Measurements from ENCODE around the gene RFPL3. TPM values are rescaled to one million over a fixed set of nuclear protein-coding genes. Genes with fewer than 3 reads are reported as not detected.
A peak's percentile ranks its signal among the peaks of the same experiment; 100 is the strongest.
"Not testable (repeated sequence)": the region's sequence is repeated elsewhere in the genome, so short reads cannot be mapped to it uniquely, and the experiment has no call there.

RFPL3 gene
- total RNA-seq, 6 experiments from 2014 or later = not detected

- Histone ChIP-seq H3K27ac (no peak overlapping the region), H3K9me3 (no peaks in the 10 kb centered on the region), H3K4me1 (no peaks in the 10 kb centered on the region), H3K27me3 (peaks cover 0 to 5% of the 10 kb centered on the region in 2 donors), H3K36me3 (no peaks in the 10 kb centered on the region), H3K4me3 (no peak overlapping the region)
- DNase-seq (no peak), ATAC-seq (no peak)
- WGBS (ENCODE audit: insufficient coverage, low coverage, low lambda C conversion rate, missing lambda C conversion rate) = 46% methylated on average over 5 of the region's 5 CpGs
- intact Hi-C loops (cut with DNase I) = no loop called here
- no peak for TF ChIP-seq POLR2A (IDR thresholded peaks at IDR 0.05)
- no peak for TF ChIP-seq CTCF (IDR thresholded peaks at IDR 0.05)
Observed at GRCh38 chr22:32343941-32344340, 13.7 kb upstream of the RFPL3 start.

- Histone ChIP-seq H3K27ac (no peak overlapping the region), H3K9me3 (no peaks in the 10 kb centered on the region), H3K4me1 (no peaks in the 10 kb centered on the region), H3K4me3 (no peak overlapping the region), H3K36me3 (no peaks in the 10 kb centered on the region), H3K27me3 (peaks cover 0 to 5% of the 10 kb centered on the region in 2 donors)
- intact Hi-C loops (cut with DNase I) = no loop called here
- ATAC-seq (no peak), DNase-seq (no peak)
- TF ChIP-seq CTCF (IDR thresholded peaks at IDR 0.05) (no peak), POLR2A (IDR thresholded peaks at IDR 0.05) (no peak)
- WGBS (ENCODE audit: insufficient coverage, low coverage, low lambda C conversion rate, missing lambda C conversion rate) = 71% methylated on average over 4 of the region's 6 CpGs
Observed at GRCh38 chr22:32348031-32348611, 9.5 kb upstream of the RFPL3 start.

GRCh38 chr22:32351875-32352274, 5.8 kb upstream of the RFPL3 start:
- intact Hi-C loops (cut with DNase I); H3K36me3 ChIP-seq; H3K4me1 ChIP-seq; H3K27me3 ChIP-seq; H3K9me3 ChIP-seq; H3K27ac ChIP-seq; DNase-seq; ATAC-seq; H3K4me3 ChIP-seq: not testable (repeated sequence)
- no CpG with 5 or more reads among the region's 1 CpG for WGBS (ENCODE audit: insufficient coverage, low coverage, low lambda C conversion rate, missing lambda C conversion rate)

GRCh38 chr22:32352681-32353080, 5.0 kb upstream of the RFPL3 start:
- H3K36me3 ChIP-seq = no peaks in the 10 kb centered on the region
- H3K4me1 ChIP-seq = no peaks in the 10 kb centered on the region
- TF ChIP-seq POLR2A (IDR thresholded peaks at IDR 0.05) = no peak
- no peaks in the 10 kb centered on the region for H3K9me3 ChIP-seq
- no peak overlapping the region for H3K27ac ChIP-seq
- WGBS (ENCODE audit: insufficient coverage, low coverage, low lambda C conversion rate, missing lambda C conversion rate) = 83% methylated on average over 4 of the region's 14 CpGs
- H3K4me3 ChIP-seq = no peak overlapping the region
- DNase-seq = no peak
- intact Hi-C loops (cut with DNase I) = no loop called here
- no peaks in the 10 kb centered on the region for H3K27me3 ChIP-seq
- ATAC-seq = no peak

- WGBS (ENCODE audit: insufficient coverage, low coverage, low lambda C conversion rate, missing lambda C conversion rate) = 88% methylated on average over 4 of the region's 28 CpGs
- H3K4me1 ChIP-seq = no peaks in the 10 kb centered on the region
- H3K36me3 ChIP-seq = no peaks in the 10 kb centered on the region
- H3K4me3 ChIP-seq = no peak overlapping the region
- TF ChIP-seq CTCF (IDR thresholded peaks at IDR 0.05) (no peak), POLR2A (IDR thresholded peaks at IDR 0.05) (no peak)
- intact Hi-C loops (cut with DNase I) = no loop called here
- H3K9me3 ChIP-seq = no peaks in the 10 kb centered on the region
- no peaks in the 10 kb centered on the region for H3K27me3 ChIP-seq
- no peak overlapping the region for H3K27ac ChIP-seq
- DNase-seq (no peak), ATAC-seq (peak in 1 of 4 donors; percentile 28)
Observed at GRCh38 chr22:32353292-32353691, 4.4 kb upstream of the RFPL3 start.

GRCh38 chr22:32353840-32354239, 3.8 kb upstream of the RFPL3 start:
- intact Hi-C loops (cut with DNase I) = no loop called here
- WGBS (ENCODE audit: insufficient coverage, low coverage, low lambda C conversion rate, missing lambda C conversion rate) = 80% methylated on average over 1 of the region's 19 CpGs
- H3K36me3 ChIP-seq = no peaks in the 10 kb centered on the region
- H3K4me1 ChIP-seq = no peaks in the 10 kb centered on the region
- H3K27me3 ChIP-seq = no peaks in the 10 kb centered on the region
- H3K27ac ChIP-seq = no peak overlapping the region
- TF ChIP-seq CTCF (IDR thresholded peaks at IDR 0.05) (no peak), POLR2A (IDR thresholded peaks at IDR 0.05) (no peak)
- ATAC-seq = peak in 1 of 4 donors; percentile 13
- no peak overlapping the region for H3K4me3 ChIP-seq
- no peak for DNase-seq
- no peaks in the 10 kb centered on the region for H3K9me3 ChIP-seq

Measured in right lobe of liver (tissue), 6 donors.